HCT116 (cell line): ENCODE data around the gene ZNF335. TPM values are rescaled to one million over a fixed set of nuclear protein-coding genes. Genes with fewer than 3 reads are reported as not detected.

Experiments used
- ATAC-seq: fragments of 200-7000 bp; cut with Tn5 transposase; 2 replicates; pipeline ENCODE4 v1.9.1; 2020; ENCODE audit warnings: mild to moderate bottlenecking, moderate library complexity
- BruUV-seq: library from RNA; stranded (reverse); fragments of 400-500 nt; replicated peaks from 2 replicates; lab custom pipeline; 2021; lab: Mats Ljungman, UMichigan
- CTCF ChIA-PET: fragments of 300-600 bp; sonication (Branson Sonifier 250); formaldehyde crosslinking; loops from one replicate; lab custom pipeline; 2021; ENCODE audit warnings: antibody characterized with exemption; lab: Charles Lee
- POLR2A ChIA-PET: fragments of 300-600, 350-600 bp; sonication (Branson Sonifier 250); formaldehyde crosslinking; loops from one replicate; lab custom pipeline; 2021; ENCODE audit warnings: antibody characterized with exemption; lab: Charles Lee
- RAD21 ChIA-PET, 2 experiments: fragments of 300-600 bp; sonication (Branson Sonifier 250); formaldehyde crosslinking; loops; one replicate each; lab custom pipeline; 2023; ENCODE audit warnings: low total read pairs in 2 of 2; ENCODE audit not compliant: uncharacterized antibody in 2 of 2, unreplicated experiment in 2 of 2, low non-redundant PET in 1 of 2; lab: Charles Lee
- DNase-seq: peaks from one replicate; pipeline ENCODE4 v3.0.0-alpha.2; 2010; ENCODE audit warnings: low read depth, low spot score
- H2AFZ ChIP-seq: fragments of 200-600 bp; shearing (Covaris generic), sonication (generic); 2 replicates; pipeline ENCODE4 v1.6.1; 2017; ENCODE audit warnings: low read depth, mixed run types, mixed read lengths, antibody characterized with exemption, low read length; ENCODE audit not compliant: poor library complexity, severe bottlenecking
- H3K27ac ChIP-seq: 2 replicates; pipeline ENCODE4 v1.5.1; 2012; ENCODE audit warnings: low read depth, low read length
- H3K27me3 ChIP-seq: fragments of 200-600 bp; sonication (generic); 2 replicates; pipeline ENCODE4 v1.6.1; 2016; ENCODE audit warnings: mixed run types, low read length, mixed read lengths; ENCODE audit not compliant: insufficient read depth
- H3K36me3 ChIP-seq, 2 experiments: fragments of 200-500 bp in 1 of 2; fragments of 200-600 bp in 1 of 2; sonication (Bioruptor generic) in 1 of 2; sonication (generic) in 1 of 2; 2 replicates each; pipeline versions ENCODE4 v1.5.1 to v1.6.1; 2014 to 2016; ENCODE audit warnings: low read length in 2 of 2, inconsistent platforms in 1 of 2, mixed read lengths in 1 of 2, mixed run types in 1 of 2; ENCODE audit not compliant: insufficient read depth in 2 of 2, control insufficient read depth in 1 of 2
- H3K4me1 ChIP-seq, 2 experiments: fragments of 200-600 bp in 1 of 2; sonication (generic) in 1 of 2; 2 replicates each; pipeline versions ENCODE4 v1.5.1 to v1.6.1; 2012 to 2017; ENCODE audit warnings: low read length in 2 of 2, inconsistent platforms in 1 of 2, mild to moderate bottlenecking in 1 of 2, mixed read lengths in 1 of 2, mixed run types in 1 of 2, moderate library complexity in 1 of 2; ENCODE audit not compliant: insufficient read depth in 2 of 2, control insufficient read depth in 1 of 2
- H3K4me2 ChIP-seq: fragments of 200-600 bp; sonication (generic); 2 replicates; pipeline ENCODE4 v1.6.1; 2017; ENCODE audit warnings: mixed run types, low read length, mixed read lengths
- H3K4me3 ChIP-seq, 2 experiments: fragments of 200-600 bp in 1 of 2; sonication (generic) in 1 of 2; replicated peaks in 1 of 2; 2 replicates each; pipeline ENCODE4 v1.5.1; 2011 to 2016; ENCODE audit warnings: low read length in 2 of 2, control low read depth in 1 of 2, low read depth in 1 of 2, mild to moderate bottlenecking in 1 of 2, mixed read lengths in 1 of 2, mixed run types in 1 of 2
- H3K79me2 ChIP-seq: fragments of 200-600 bp; sonication (generic); 2 replicates; pipeline ENCODE4 v1.6.1; 2017; ENCODE audit warnings: mild to moderate bottlenecking, mixed run types, low read length, moderate library complexity, mixed read lengths; ENCODE audit not compliant: insufficient read depth
- H3K9ac ChIP-seq: fragments of 200-600 bp; sonication (generic); 2 replicates; pipeline ENCODE4 v1.6.1; 2016; ENCODE audit warnings: low read length, mixed read lengths
- H3K9me2 ChIP-seq: fragments of 200-600 bp; sonication (generic), shearing (Covaris generic); 2 replicates; pipeline ENCODE4 v1.6.1; 2017; ENCODE audit warnings: mixed run types, mild to moderate bottlenecking, moderate library complexity; ENCODE audit not compliant: insufficient read depth
- H3K9me3 ChIP-seq, 2 experiments: fragments of 200-500 bp in 1 of 2; fragments of 200-600 bp in 1 of 2; sonication (Bioruptor generic) in 1 of 2; sonication (generic) in 1 of 2; 2 replicates each; pipeline ENCODE4 v1.6.1; 2014 to 2017; ENCODE audit warnings: low read length in 2 of 2, mixed read lengths in 2 of 2, inconsistent platforms in 1 of 2, low read depth in 1 of 2, mild to moderate bottlenecking in 1 of 2, mixed run types in 1 of 2, moderate library complexity in 1 of 2; ENCODE audit not compliant: control insufficient read depth in 1 of 2, insufficient read depth in 1 of 2
- H4K20me1 ChIP-seq: fragments of 200-600 bp; sonication (generic), shearing (Covaris generic); 2 replicates; pipeline ENCODE4 v1.6.1; 2017; ENCODE audit warnings: mixed run types, mild to moderate bottlenecking, moderate library complexity; ENCODE audit not compliant: insufficient read depth
- EGR1 ChIP-seq: IDR thresholded peaks from 2 replicates; pipeline ENCODE4 v1.6.1; 2012; ENCODE audit warnings: low read depth
- ELF1 ChIP-seq: IDR thresholded peaks from 2 replicates; pipeline ENCODE4 v1.6.1; 2012; ENCODE audit warnings: low read depth, borderline replicate concordance
- EZH2 ChIP-seq: fragments of 200-600 bp; sonication (generic); IDR thresholded peaks from 2 replicates; pipeline ENCODE4 v1.6.1; 2017; ENCODE audit warnings: antibody characterized with exemption, mixed run types
- FOSL1 ChIP-seq: IDR thresholded peaks from 2 replicates; pipeline ENCODE4 v1.6.1; 2012; ENCODE audit warnings: low read depth
- RAD21 ChIP-seq: IDR thresholded peaks from 2 replicates; pipeline ENCODE4 v1.6.1; 2012; ENCODE audit warnings: low read depth, mild to moderate bottlenecking
- SP1 ChIP-seq: IDR thresholded peaks from 2 replicates; pipeline ENCODE4 v1.6.1; 2012; ENCODE audit warnings: low read depth
- YY1 ChIP-seq: IDR thresholded peaks from 2 replicates; pipeline ENCODE4 v1.6.1; 2011; ENCODE audit warnings: low read length, low read depth, moderate library complexity, mild to moderate bottlenecking; ENCODE audit not compliant: insufficient replicate concordance; ENCODE audit errors: extremely low read depth
- ZFX ChIP-seq: fragments of 450-650 bp; IDR thresholded peaks from 2 replicates; pipeline ENCODE4 v1.6.1; 2017
- intact Hi-C: fragments of 100-400 bp; cut with micrococcal nuclease; formaldehyde crosslinking; loops from 2 replicates; pipeline ENCODE4 v1.10.0; 2022
- total RNA-seq: library from RNA; stranded (reverse); gene quantifications from one replicate; pipeline ENCODE4 v1.2.1, GENCODE V29; 2021; ENCODE audit not compliant: unreplicated experiment
- TF ChIP-seq, protein P1 (sequence below): IDR thresholded peaks from 2 replicates; pipeline ENCODE4 v1.6.1; 2012
- TF ChIP-seq, protein P2 (sequence below): IDR thresholded peaks from 2 replicates; pipeline ENCODE4 v1.6.1; 2011; ENCODE audit warnings: mild to moderate bottlenecking, low read length, moderate library complexity; ENCODE audit not compliant: insufficient replicate concordance; ENCODE audit errors: extremely low read depth

The ZNF335 gene
- total RNA-seq, 1 experiment from 2014 or later = 20.8 TPM

DNA sequence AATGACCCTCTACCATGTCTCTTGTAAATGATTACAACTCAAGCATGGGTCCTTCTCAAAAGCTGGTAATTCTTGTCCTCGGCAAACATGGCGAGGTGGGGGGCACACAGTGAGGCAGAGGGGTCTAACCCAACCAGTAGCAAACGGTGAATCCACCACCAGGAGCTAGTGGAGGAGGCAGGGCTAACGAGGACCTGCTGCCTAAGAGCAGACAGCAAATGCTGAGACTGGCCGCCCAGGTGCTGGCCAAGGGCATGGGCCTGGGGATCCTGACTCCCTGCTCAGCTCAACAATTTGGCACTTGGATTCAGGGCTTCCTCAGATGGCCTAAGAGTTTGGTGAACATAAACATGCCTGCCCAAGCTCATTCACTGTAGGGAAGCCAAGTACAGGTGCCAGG lies 19.1 kb downstream of the ZNF335 start:
- DNase-seq (no peak), ATAC-seq (no peak)
- Histone ChIP-seq H3K27ac (no peak overlapping the region), H3K36me3 (peaks cover 18 to 29% of the 10 kb centered on the region in 2 experiments; a peak in 3 of 4 replicates), H2AFZ (no peak overlapping the region), H3K4me2 (no peak overlapping the region), H3K79me2 (no peaks in the 10 kb centered on the region), H3K9me3 (no peaks in the 10 kb centered on the region), H4K20me1 (no peaks in the 10 kb centered on the region), H3K4me3 (no peak overlapping the region), H3K4me1 (no peaks in the 10 kb centered on the region), H3K27me3 (no peaks in the 10 kb centered on the region), H3K9me2 (no peaks in the 10 kb centered on the region), H3K9ac (no peak overlapping the region)
- no TSS peak for BruUV-seq
- TF ChIP-seq, protein P1, sequence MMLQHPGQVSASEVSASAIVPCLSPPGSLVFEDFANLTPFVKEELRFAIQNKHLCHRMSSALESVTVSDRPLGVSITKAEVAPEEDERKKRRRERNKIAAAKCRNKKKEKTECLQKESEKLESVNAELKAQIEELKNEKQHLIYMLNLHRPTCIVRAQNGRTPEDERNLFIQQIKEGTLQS = no peak
- TF ChIP-seq SP1 = no peak
- TF ChIP-seq YY1 = no peak
- TF ChIP-seq EZH2 = no peak
- no peak for TF ChIP-seq EGR1
- TF ChIP-seq ZFX = no peak
- no peak for TF ChIP-seq RAD21
- no peak for TF ChIP-seq ELF1
- TF ChIP-seq, protein P2, sequence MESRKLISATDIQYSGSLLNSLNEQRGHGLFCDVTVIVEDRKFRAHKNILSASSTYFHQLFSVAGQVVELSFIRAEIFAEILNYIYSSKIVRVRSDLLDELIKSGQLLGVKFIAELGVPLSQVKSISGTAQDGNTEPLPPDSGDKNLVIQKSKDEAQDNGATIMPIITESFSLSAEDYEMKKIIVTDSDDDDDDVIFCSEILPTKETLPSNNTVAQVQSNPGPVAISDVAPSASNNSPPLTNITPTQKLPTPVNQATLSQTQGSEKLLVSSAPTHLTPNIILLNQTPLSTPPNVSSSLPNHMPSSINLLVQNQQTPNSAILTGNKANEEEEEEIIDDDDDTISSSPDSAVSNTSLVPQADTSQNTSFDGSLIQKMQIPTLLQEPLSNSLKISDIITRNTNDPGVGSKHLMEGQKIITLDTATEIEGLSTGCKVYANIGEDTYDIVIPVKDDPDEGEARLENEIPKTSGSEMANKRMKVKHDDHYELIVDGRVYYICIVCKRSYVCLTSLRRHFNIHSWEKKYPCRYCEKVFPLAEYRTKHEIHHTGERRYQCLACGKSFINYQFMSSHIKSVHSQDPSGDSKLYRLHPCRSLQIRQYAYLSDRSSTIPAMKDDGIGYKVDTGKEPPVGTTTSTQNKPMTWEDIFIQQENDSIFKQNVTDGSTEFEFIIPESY = no peak
- no peak for TF ChIP-seq FOSL1
- POLR2A ChIA-PET = no interaction called here
- intact Hi-C loops = no loop called here
- CTCF ChIA-PET = interaction anchor here (0.8 to 2.0 kb wide), 2 partner anchors 17 to 154 kb away, joined by 3 to 5 read pairs; no protein-coding TSS in a partner anchor
- RAD21 ChIA-PET = no interaction called here
